ENCODE results near the gene HSD17B12. TPM values are rescaled to one million over a fixed set of nuclear protein-coding genes. Genes with fewer than 3 reads are reported as not detected.

HSD17B12 gene
- total RNA-seq, 1 donor from 2014 or later = 99.8 TPM

GRCh38 chr11:43835104-43835503 is 154.6 kb downstream of the HSD17B12 start:
- intact Hi-C loops (cut with DNase I) = no loop called here
- H3K4me3 ChIP-seq = no peak overlapping the region
- no peak for TF ChIP-seq CTCF (IDR thresholded peaks at IDR 0.05)
- H3K4me1 ChIP-seq = no peaks in the 10 kb centered on the region
- no peaks in the 10 kb centered on the region for H3K27me3 ChIP-seq
- DNase-seq (no peak), ATAC-seq (no peak)
- H3K36me3 ChIP-seq = peaks cover 18% of the 10 kb centered on the region
- no peaks in the 10 kb centered on the region for H3K9me3 ChIP-seq
- H3K27ac ChIP-seq = no peak overlapping the region

GRCh38 chr11:43837879-43838278 is 157.3 kb downstream of the HSD17B12 start:
- no peak for DNase-seq
- no peak for ATAC-seq
- no peak for TF ChIP-seq CTCF (IDR thresholded peaks at IDR 0.05)
- Histone ChIP-seq H3K27me3 (no peaks in the 10 kb centered on the region), H3K36me3 (peaks cover 24% of the 10 kb centered on the region), H3K9me3 (no peaks in the 10 kb centered on the region), H3K4me3 (no peak overlapping the region), H3K4me1 (no peaks in the 10 kb centered on the region), H3K27ac (no peak overlapping the region)
- intact Hi-C loops (cut with DNase I) = no loop called here

- ATAC-seq = no peak
- Histone ChIP-seq H3K36me3 (peaks cover 29% of the 10 kb centered on the region), H3K27ac (no peak overlapping the region), H3K27me3 (no peaks in the 10 kb centered on the region), H3K4me3 (no peak overlapping the region), H3K9me3 (no peaks in the 10 kb centered on the region), H3K4me1 (no peaks in the 10 kb centered on the region)
- no peak for TF ChIP-seq CTCF (IDR thresholded peaks at IDR 0.05)
- intact Hi-C loops (cut with DNase I) = no loop called here
- no peak for DNase-seq
Observed at GRCh38 chr11:43842021-43842420, 161.5 kb downstream of the HSD17B12 start.

GRCh38 chr11:43845816-43846215 is 165.3 kb downstream of the HSD17B12 start:
- intact Hi-C loops (cut with DNase I) = no loop called here
- ATAC-seq = no peak

GRCh38 chr11:43852057-43852636 is 171.6 kb downstream of the HSD17B12 start:
- no peaks in the 10 kb centered on the region for H3K27me3 ChIP-seq
- no peaks in the 10 kb centered on the region for H3K4me1 ChIP-seq
- TF ChIP-seq CTCF (IDR thresholded peaks at IDR 0.05) = peak; percentile 75
- H3K4me3 ChIP-seq = no peak overlapping the region
- ATAC-seq (peak; percentile 88), DNase-seq (no peak)
- intact Hi-C loops (cut with DNase I) = no loop called here
- peaks cover 25% of the 10 kb centered on the region for H3K36me3 ChIP-seq
- no peaks in the 10 kb centered on the region for H3K9me3 ChIP-seq
- H3K27ac ChIP-seq = no peak overlapping the region

More at GRCh38 chr11:43845816-43846215, 165.3 kb downstream of the HSD17B12 start:
- no peak for TF ChIP-seq CTCF (IDR thresholded peaks at IDR 0.05)
- H3K9me3 ChIP-seq = no peaks in the 10 kb centered on the region
- H3K27me3 ChIP-seq = no peaks in the 10 kb centered on the region
- no peak overlapping the region for H3K27ac ChIP-seq
- peaks cover 5% of the 10 kb centered on the region for H3K36me3 ChIP-seq
- no peaks in the 10 kb centered on the region for H3K4me1 ChIP-seq
- no peak overlapping the region for H3K4me3 ChIP-seq
- DNase-seq = no peak

GRCh38 chr11:43853781-43854180 is 173.2 kb downstream of the HSD17B12 start:
- intact Hi-C loops (cut with DNase I) = no loop called here
- Histone ChIP-seq H3K27me3 (no peaks in the 10 kb centered on the region), H3K4me1 (no peaks in the 10 kb centered on the region), H3K27ac (no peak overlapping the region), H3K9me3 (no peaks in the 10 kb centered on the region), H3K4me3 (no peak overlapping the region), H3K36me3 (peaks cover 25% of the 10 kb centered on the region)
- DNase-seq (no peak), ATAC-seq (no peak)
- no peak for TF ChIP-seq CTCF (IDR thresholded peaks at IDR 0.05)

All from upper lobe of right lung (tissue), 1 donor.